GM23248 (cell line): ENCODE results near the gene KIAA2012. TPM values are rescaled to one million over a fixed set of nuclear protein-coding genes. Genes with fewer than 3 reads are reported as not detected.

Source experiments
- DNase-seq: peaks from one replicate; pipeline ENCODE4 v3.0.0-alpha.2; 2015
- H2AFZ ChIP-seq: fragments of 200-600 bp; sonication (generic); 2 replicates; pipeline ENCODE4 v1.6.1; 2016; ENCODE audit warnings: antibody characterized with exemption
- H3F3A ChIP-seq: fragments of 200-600 bp; sonication (generic); 2 replicates; pipeline ENCODE4 v1.6.1; 2016; ENCODE audit warnings: mild to moderate bottlenecking, antibody characterized with exemption, mixed run types; ENCODE audit not compliant: insufficient read depth
- H3K27ac ChIP-seq: fragments of 200-600 bp; sonication (generic); 2 replicates; pipeline ENCODE4 v1.5.1; 2016; ENCODE audit warnings: mild to moderate bottlenecking
- H3K27me3 ChIP-seq: fragments of 200-600 bp; sonication (generic); replicated peaks from 2 replicates; pipeline ENCODE4 v1.6.1; 2016; ENCODE audit warnings: mild to moderate bottlenecking; ENCODE audit not compliant: insufficient read depth
- H3K36me3 ChIP-seq: fragments of 200-600 bp; sonication (generic); 2 replicates; pipeline ENCODE4 v1.6.1; 2016; ENCODE audit warnings: low read depth, mild to moderate bottlenecking
- H3K4me1 ChIP-seq: fragments of 200-600 bp; sonication (generic); 2 replicates; pipeline ENCODE4 v1.6.1; 2016; ENCODE audit warnings: mild to moderate bottlenecking; ENCODE audit not compliant: insufficient read depth
- H3K4me2 ChIP-seq: fragments of 200-600 bp; sonication (generic); one replicate; pipeline ENCODE4 v1.6.1; 2016; ENCODE audit warnings: mild to moderate bottlenecking; ENCODE audit not compliant: unreplicated experiment
- H3K4me3 ChIP-seq: fragments of 200-600 bp; sonication (generic); 2 replicates; pipeline ENCODE4 v1.5.1; 2016; ENCODE audit warnings: mild to moderate bottlenecking
- H3K79me2 ChIP-seq: fragments of 200-600 bp; sonication (generic); 2 replicates; pipeline ENCODE4 v1.6.1; 2016; ENCODE audit warnings: mild to moderate bottlenecking; ENCODE audit not compliant: insufficient read depth
- H3K9ac ChIP-seq: fragments of 200-600 bp; sonication (generic); 2 replicates; pipeline ENCODE4 v1.6.1; 2016; ENCODE audit warnings: mild to moderate bottlenecking
- H3K9me2 ChIP-seq: fragments of 200-600 bp; sonication (generic); 2 replicates; pipeline ENCODE4 v1.6.1; 2016; ENCODE audit warnings: mixed run types, mild to moderate bottlenecking, moderate library complexity; ENCODE audit not compliant: insufficient read depth
- H3K9me3 ChIP-seq: fragments of 200-600 bp; sonication (generic); one replicate; pipeline ENCODE4 v1.6.1; 2017; ENCODE audit warnings: low read depth
- H4K20me1 ChIP-seq: fragments of 200-600 bp; sonication (generic); 2 replicates; pipeline ENCODE4 v1.6.0; 2016; ENCODE audit not compliant: insufficient read depth
- EZH2 ChIP-seq: fragments of 200-600 bp; sonication (generic); IDR thresholded peaks from 2 replicates; pipeline ENCODE4 v1.6.1; 2018; ENCODE audit warnings: antibody characterized with exemption, mild to moderate bottlenecking; ENCODE audit not compliant: insufficient read depth, poor library complexity, severe bottlenecking
- EZH2phosphoT487 ChIP-seq: fragments of 200-600 bp; sonication (generic); IDR thresholded peaks from 2 replicates; pipeline ENCODE4 v1.6.1; 2018; ENCODE audit warnings: antibody characterized with exemption, moderate library complexity, mild to moderate bottlenecking, low read depth; ENCODE audit not compliant: insufficient read depth
- WGBS, 2 experiments: methylation state at CpG; one replicate each; pipeline ENCODE4 v1.1.6; 2015 to 2017; ENCODE audit warnings: low lambda C conversion rate in 2 of 2, low coverage in 1 of 2; ENCODE audit errors: missing lambda C conversion rate in 2 of 2; 5-methylcytosine and 5-hydroxymethylcytosine counted together
- in situ Hi-C: fragments of 300-500 bp; cut with MboI; formaldehyde crosslinking; loops from 2 replicates; pipeline ENCODE4 v1.15.0; 2020
- polyA plus RNA-seq: library from polyadenylated mRNA; unstranded; fragments of >200 nt; fragmentation: Nextera tagmentation; extraction: Ambion mirVana; gene quantifications from 2 replicates; pipeline ENCODE4 v1.2.1, GENCODE V29; 2016
- total RNA-seq: library from RNA; depleted of rRNA; stranded (reverse); fragments of >200 nt; shearing (Covaris generic); gene quantifications from 2 replicates; pipeline ENCODE4 v1.2.3, GENCODE V29; 2014

The KIAA2012 gene
- total and polyA plus RNA-seq, 2 experiments from 2014 or later, result 0.18 TPM; not detected in 1

GRCh38 chr2:202035941-202036372 is 37.1 kb upstream of the KIAA2012 start:
- Histone ChIP-seq H3K9ac (no peak overlapping the region), H3K4me2 (peak overlapping the region; percentile 96)
- in situ Hi-C loops, result loop anchor here (5.0 to 10.0 kb wide), 2 partner anchors 131 to 181 kb away; no protein-coding TSS in a partner anchor

GRCh38 chr2:202036601-202037037 is 36.4 kb upstream of the KIAA2012 start:
- H3K79me2 ChIP-seq, result peaks cover 53% of the 10 kb centered on the region
- in situ Hi-C loops, result loop anchor here (5.0 to 10.0 kb wide), 2 partner anchors 131 to 182 kb away; no protein-coding TSS in a partner anchor
- H3K4me2 ChIP-seq, result peak overlapping the region; percentile 96
- H3K4me3 ChIP-seq, result peak overlapping the region; percentile 80
- no peaks in the 10 kb centered on the region for H3K9me2 ChIP-seq
- WGBS, 2 experiments, result 2 to 3% methylated on average over 15 of the region's 15 CpGs
- peak overlapping the region; percentile 36 for H3K27ac ChIP-seq
- peak; percentile 46 for DNase-seq
- H3K9me3 ChIP-seq, result no peaks in the 10 kb centered on the region
- H3K4me1 ChIP-seq, result peaks cover 30% of the 10 kb centered on the region
- H2AFZ ChIP-seq, result peak overlapping the region; percentile 23
- H3F3A ChIP-seq, result peaks cover 26% of the 10 kb centered on the region
- TF ChIP-seq EZH2 (no peak), EZH2phosphoT487 (no peak)
- peak overlapping the region; percentile 70 for H3K9ac ChIP-seq
- H3K27me3 ChIP-seq, result no peaks in the 10 kb centered on the region
- no peaks in the 10 kb centered on the region for H3K36me3 ChIP-seq
- H4K20me1 ChIP-seq, result no peaks in the 10 kb centered on the region

More at GRCh38 chr2:202035941-202036372, 37.1 kb upstream of the KIAA2012 start:
- TF ChIP-seq EZH2phosphoT487 (no peak), EZH2 (no peak)
- Histone ChIP-seq H3K79me2 (peaks cover 53% of the 10 kb centered on the region), H3K4me3 (peak overlapping the region; percentile 80), H3K9me2 (no peaks in the 10 kb centered on the region), H3K27ac (no peak overlapping the region), H2AFZ (no peak overlapping the region), H3F3A (peaks cover 31% of the 10 kb centered on the region), H3K9me3 (no peaks in the 10 kb centered on the region), H3K36me3 (no peaks in the 10 kb centered on the region), H4K20me1 (no peaks in the 10 kb centered on the region), H3K27me3 (no peaks in the 10 kb centered on the region), H3K4me1 (peaks cover 36% of the 10 kb centered on the region)
- 75 to 85% methylated on average over 29 to 32 of the region's 32 CpGs for WGBS, 2 experiments
- no peak for DNase-seq

- no peaks in the 10 kb centered on the region for H3K9me2 ChIP-seq
- whole genome bisulfite sequencing, 2 experiments, result 3 to 4% methylated on average over 7 of the region's 7 CpGs
- TF ChIP-seq EZH2 (no peak), EZH2phosphoT487 (no peak)
- H2AFZ ChIP-seq, result peak overlapping the region; percentile 23
- H3K27ac ChIP-seq, result peak overlapping the region; percentile 36
- H3K79me2 ChIP-seq, result peaks cover 53% of the 10 kb centered on the region
- H3F3A ChIP-seq, result peaks cover 30% of the 10 kb centered on the region
- in situ Hi-C loops, result loop anchor here (5.0 to 10.0 kb wide), 2 partner anchors 130 to 182 kb away; no protein-coding TSS in a partner anchor
- H3K9me3 ChIP-seq, result no peaks in the 10 kb centered on the region
- H3K4me3 ChIP-seq, result peak overlapping the region; percentile 80
- H3K36me3 ChIP-seq, result no peaks in the 10 kb centered on the region
- H3K27me3 ChIP-seq, result no peaks in the 10 kb centered on the region
- peak overlapping the region; percentile 96 for H3K4me2 ChIP-seq
- DNase-seq, result peak; percentile 59
- H4K20me1 ChIP-seq, result no peaks in the 10 kb centered on the region
- peak overlapping the region; percentile 70 for H3K9ac ChIP-seq
- H3K4me1 ChIP-seq, result peaks cover 28% of the 10 kb centered on the region
These were observed 36.0 kb upstream of the KIAA2012 start for GRCh38 chr2:202037086-202037485.

- Histone ChIP-seq H2AFZ (0 out of 2 replicates have a peak overlapping the region, but pooled peaks have one; percentile 9), H3F3A (peaks cover 24% of the 10 kb centered on the region; the same call in 1 of the 2 replicates), H3K4me2 (peak overlapping the region; percentile 96), H4K20me1 (no peaks in the 10 kb centered on the region), H3K9me2 (no peaks in the 10 kb centered on the region), H3K4me1 (peaks cover 33% of the 10 kb centered on the region), H3K4me3 (peak overlapping the region; percentile 80), H3K36me3 (no peaks in the 10 kb centered on the region), H3K79me2 (peaks cover 53% of the 10 kb centered on the region), H3K27me3 (no peaks in the 10 kb centered on the region), H3K27ac (peak overlapping the region; percentile 14; the same call in 1 of the 2 replicates), H3K9ac (peak overlapping the region; percentile 70), H3K9me3 (no peaks in the 10 kb centered on the region)
- peak; percentile 65 for DNase-seq
- TF ChIP-seq EZH2, result no peak
- in situ Hi-C loops, result loop anchor here (5.0 to 10.0 kb wide), 2 partner anchors 129 to 184 kb away; no protein-coding TSS in a partner anchor
- WGBS, 2 experiments, result 39 to 40% methylated on average over 4 of the region's 4 CpGs
These were observed 34.4 kb upstream of the KIAA2012 start for GRCh38 chr2:202038471-202039277.
